NCI-H526 (cell line): ENCODE data around the gene FBF1.
"Not testable (repeated sequence)": the region's sequence is repeated elsewhere in the genome, so short reads cannot be mapped to it uniquely, and the experiment has no call there.

ENCODE experiments used
- DNase-seq, 2 experiments: peaks; one replicate each; lab custom pipeline; 2025; lab: John Stamatoyannopoulos, UW

Gene FBF1, protein sequence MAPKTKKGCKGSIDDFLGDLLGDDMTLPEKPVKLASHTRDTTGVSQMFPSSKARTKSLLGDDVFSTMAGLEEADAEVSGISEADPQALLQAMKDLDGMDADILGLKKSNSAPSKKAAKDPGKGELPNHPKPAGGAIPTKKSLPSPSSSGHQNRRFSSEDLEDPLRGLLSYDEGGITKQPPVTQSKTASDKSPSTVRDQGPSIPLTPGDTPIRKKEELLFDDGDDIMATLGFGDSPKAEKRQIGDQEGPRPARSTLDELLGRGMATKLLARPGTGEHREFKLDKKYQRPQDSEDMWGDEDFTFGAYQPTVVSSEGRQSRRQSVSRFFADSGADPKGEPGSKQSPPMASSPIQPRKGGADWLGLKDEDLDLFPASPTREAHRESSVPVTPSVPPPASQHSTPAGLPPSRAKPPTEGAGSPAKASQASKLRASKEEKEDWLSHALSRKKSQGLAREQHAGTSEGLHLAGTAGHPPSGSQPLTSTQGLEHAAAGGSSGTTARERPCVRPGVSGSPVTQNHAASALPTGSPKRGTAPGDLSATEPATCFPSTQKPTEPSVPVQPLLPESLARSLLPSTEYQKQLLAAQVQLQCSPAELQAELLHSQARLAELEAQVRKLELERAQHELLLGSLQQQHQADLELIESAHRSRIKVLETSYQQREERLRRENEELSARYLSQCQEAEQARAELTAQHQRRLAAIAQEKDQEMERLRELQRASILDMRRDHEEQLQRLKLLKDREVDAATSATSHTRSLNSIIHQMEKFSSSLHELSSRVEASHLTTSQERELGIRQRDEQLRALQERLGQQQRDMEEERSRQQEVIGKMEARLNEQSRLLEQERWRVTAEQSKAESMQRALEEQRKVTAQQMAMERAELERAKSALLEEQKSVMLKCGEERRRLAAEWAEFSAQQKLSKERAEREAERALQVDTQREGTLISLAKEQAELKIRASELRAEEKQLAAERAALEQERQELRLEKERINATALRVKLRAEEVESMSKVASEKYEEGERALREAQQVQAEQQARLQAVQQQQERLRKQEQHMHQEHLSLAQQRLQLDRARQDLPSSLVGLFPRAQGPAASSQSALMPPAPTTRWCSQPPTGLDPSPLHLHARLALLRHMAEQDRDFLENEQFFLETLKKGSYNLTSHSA

DNA sequence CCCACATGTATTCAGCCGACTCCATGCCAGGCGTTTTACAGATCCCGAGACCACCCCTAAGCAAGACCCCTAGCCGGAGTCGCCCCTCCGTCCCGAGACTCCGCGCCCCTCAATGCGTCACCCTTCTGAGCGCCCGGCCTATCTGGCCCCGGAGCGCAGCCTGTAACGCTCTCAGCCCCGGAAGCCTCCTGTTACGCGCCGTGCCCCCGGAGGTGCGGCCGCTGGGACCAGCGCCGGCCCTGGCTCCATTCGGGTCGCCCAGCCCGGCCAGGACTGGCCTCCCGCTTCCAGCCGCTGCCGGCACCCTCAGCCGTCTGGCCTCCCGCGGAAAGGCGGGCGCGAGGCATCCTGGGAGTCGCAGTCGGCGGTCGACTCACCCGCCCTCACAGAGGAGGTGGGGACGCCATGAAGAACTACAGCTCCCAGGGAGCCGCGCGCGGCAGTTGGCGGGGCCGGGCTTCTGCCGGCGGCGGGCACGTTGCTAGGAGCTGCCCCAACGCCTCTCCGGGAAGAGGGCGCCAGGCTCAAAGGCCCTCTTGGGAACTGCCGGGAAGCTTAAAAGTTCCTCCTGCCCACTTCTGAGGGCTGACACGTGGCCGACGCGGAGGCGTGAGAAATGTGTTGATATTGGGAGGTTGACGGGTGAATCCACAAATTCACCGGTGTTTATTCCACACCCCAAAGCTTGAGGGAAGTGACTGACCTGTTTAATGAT lies at the start of gene FBF1:
TSS of gene FBF1 (minus strand) at position 316 of the 715 bp plus-strand sequence. CDS start 2,893 bp downstream, outside the sequence.
- peak; percentile 87 to 98 for DNase-seq

DNA sequence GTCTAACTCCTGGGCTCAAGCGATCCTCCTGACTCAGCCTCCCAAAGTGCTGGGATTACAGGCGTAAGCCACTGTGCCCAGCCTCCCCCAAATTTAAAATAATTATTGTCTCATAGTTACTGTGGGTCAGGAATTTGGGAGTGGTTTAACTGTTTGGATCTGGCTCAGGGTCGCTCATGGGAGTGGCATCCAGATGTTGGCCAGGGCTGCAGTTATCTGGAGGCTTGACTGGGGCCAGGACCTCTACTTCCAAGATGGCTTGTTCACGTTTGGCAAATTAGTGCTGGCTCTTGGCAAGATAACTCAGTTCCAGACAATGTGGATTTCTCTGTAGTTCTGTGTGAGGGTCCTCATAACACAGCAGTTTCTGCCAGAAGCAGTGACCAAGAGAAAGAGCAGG lies 46.2 kb upstream of the FBF1 start:
- DNase-seq: no peak

DNA sequence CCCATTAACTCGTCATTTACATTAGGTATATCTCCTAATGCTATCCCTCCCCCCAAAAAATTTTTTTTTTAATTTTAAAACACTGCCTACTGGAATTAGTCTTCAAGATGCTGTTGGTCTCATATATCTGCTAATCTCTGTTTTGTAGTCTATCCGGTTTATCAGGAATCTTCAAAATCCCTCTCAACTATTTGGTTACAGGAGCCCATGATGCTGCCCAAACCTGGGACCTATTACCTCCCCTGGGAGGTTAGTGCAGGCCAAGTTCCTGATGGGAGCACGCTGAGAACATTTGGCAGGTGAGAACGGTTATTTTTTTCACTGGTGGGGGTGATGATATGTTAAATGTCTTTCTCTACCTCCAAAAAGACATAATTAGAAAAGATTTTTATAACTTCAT lies 45.1 kb upstream of the FBF1 start:
- DNase-seq: no peak

DNA sequence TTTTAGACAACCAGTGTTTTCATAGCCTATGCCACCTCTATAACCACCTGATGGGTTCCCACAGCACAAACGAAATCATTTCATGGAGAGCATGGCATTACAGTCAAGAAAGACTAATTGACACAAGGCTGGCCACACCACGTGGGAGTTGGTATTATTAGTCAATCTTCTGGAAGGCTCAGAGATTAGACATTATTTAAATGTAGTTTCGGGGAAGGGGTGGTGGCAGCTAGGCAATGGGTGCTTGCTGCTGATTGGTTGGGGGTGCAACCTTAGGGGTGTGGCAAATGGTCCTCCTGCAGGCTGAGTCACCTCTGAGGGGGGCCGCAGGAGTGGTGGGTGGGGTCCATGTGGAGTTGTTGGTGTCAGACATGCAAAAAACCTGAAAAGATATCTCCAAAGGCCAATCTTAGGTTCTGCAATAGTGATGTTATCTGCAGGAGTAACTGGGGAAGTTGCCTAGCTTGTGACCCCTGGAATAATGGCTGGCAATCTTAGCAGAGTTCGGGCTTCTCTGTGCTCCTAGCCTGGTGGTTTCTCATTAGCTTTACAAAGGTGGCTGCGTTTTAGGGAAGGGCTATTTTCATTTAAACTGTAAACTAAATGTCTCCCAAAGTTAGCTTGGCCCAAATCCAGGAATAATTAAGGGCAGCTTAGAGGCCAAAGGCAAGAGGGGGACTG lies 42.8 kb upstream of the FBF1 start:
- no peak for DNase-seq

DNA sequence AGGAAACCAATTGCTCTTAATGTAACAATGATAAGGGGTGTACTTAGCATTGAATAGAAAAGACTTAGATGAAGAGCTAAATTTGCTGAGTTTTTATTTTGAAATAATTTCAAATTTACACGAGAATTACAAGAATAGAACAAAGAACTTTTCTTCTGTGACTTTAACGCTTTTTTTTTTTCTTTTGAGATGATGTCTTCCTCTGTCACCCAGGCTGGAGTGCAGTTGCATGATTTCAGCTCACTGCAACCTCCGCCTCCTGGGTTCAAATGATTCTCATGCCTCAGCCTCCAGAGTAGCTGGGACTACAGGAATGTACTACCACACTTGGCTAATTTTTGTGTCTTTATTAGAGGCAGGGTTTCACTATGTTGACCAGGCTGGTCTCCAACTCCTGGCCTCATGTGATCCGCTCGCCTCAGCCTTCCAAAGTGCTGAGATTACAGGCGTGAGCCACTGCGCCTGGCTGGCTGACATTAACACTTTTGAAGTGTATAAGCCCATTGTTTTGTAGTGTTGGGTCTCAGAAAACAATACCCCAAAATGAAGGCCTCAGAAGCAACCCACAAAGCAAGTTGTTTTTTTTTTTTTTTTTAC lies 40.3 kb upstream of the FBF1 start:
- DNase-seq: no peak

DNA sequence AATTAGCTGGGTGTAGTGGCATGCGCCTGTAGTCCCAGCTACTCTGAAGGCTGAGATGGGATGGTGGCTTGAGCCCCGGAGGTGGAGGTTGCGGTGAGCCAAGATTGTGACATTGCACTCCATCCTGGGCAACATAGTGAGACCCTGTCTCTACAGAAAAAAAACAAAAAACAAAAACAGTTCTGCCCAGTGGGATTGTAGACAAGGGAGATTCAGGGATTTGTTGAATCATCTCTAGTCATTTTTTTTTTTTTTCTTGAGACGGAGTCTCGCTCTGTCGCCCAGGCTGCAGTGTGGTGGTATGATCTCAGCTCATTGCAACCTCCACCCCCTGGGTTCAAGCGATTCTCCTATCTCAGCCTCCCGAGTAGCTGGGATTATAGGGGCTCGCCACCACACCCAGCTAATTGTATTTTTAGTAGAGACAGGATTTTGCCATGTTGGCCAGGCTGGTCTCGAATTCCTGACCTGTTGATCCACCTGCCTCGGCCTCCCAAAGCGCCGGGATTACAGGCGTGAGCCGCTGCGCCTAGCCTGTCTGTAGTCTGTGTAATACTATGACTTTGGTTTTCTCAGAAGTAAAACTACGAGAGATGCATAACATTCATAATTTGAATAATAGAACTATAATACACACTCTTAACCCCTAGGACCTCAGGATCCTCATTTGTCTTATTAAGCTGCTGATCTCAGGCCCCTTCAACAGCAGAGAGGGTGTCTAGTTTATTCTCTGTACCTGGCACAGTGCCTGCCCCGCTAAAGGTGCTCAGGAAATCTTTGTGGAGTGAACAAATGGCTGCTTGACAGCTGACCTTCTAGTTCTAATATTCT lies 39.6 kb upstream of the FBF1 start:
- no peak for DNase-seq

DNA sequence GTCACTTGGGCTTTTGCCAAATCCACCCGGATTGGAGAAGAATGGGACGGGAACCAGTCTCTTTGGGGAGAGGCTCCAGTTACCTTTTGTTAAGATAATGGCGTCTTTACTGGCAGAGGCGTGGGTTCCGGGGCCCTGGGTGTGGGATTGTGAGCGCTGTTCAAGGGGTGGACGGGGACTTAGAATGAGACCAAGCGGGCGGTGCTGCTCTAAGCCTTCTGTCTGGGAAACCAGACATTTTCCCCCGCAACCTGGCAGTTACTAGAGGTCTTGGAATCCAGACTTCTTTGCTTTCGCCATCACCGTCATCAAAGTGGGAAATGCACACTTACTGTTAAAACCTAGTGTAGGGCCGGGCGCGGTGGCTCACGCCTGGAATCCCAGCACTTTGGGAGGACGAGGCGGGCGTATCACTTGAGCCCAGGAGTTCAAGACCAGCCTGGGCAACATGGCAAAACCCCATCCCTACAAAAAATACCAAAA lies 38.9 kb upstream of the FBF1 start:
- no peak for DNase-seq

DNA sequence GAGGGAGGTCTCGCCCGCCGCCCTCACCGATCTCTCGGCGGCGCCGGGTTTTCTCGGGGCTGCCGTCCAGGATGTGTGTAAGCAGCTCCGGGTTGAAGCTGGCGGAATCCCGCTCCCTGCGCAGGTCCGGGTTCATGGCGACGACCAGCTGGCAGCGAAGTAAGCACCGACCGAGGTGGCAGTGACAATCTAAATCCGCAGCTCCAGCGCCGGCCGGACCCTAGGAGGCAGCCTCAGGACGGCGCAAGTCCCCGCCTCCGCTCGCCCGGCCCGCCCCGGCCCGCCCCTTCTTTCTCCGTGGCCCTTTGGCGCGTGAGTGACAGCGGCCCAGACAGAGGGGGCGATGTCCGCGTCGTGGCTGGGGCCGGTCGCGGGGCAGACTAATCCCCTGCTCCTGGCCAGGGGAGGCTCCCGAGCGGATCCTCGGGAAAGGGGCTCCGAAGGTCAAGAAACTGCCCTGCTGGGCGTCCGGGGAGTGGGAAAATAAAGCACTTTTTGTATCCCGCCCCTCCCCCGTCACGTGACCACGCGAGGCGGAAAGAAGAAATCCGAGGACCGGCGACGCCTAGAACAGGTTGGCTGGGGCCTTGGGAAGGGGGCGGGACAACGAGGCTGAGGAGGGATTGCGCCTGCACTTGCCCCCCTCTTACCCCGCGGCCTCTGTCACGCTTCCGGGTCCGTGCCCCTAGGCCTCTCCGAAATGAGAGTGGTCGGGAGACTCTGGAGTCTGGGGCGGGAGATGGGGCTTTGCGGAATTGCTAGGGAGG lies 38.3 kb upstream of the FBF1 start, which contains the start of the genes ACOX1 and TEN1:
TSS of gene ACOX1 (minus strand) at position 229 of the 767 bp plus-strand sequence. CDS start at position 136, 93 bp downstream.
TSS of gene TEN1 (plus strand) at position 303 of the 767 bp plus-strand sequence. CDS start 6,953 bp downstream, outside the sequence.
- DNase-seq: peak; percentile 95 to 99

DNA sequence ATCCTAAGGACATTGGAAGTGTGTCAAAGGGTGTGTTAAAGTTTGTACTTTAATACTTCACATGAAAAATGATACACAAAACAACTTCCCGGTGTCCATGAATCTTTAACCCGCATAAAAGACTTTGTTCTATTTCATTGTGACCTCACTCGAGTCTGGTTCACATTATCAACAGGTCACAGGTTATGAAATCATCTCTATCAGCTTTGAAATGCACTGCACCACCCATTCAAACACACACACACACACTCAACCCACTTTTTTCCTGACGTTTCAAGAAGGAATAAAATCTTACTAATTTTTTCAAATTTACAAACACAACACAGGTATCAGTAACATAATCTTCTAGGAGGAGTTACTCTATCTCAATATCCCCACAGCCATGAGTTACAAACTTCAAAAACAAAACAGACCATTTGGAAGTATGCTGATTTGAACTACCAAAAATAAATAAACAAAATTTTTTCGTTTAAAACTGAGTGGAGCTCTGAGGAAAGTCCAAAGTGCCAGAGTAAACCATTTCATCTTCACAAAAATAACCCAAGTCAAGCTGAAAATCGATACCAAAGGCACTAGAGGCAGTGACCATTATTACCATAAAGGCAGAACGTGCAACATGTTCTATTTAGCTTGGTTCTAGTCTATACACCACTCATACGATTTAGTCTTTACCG lies 35.5 kb upstream of the FBF1 start:
- DNase-seq: no peak

DNA sequence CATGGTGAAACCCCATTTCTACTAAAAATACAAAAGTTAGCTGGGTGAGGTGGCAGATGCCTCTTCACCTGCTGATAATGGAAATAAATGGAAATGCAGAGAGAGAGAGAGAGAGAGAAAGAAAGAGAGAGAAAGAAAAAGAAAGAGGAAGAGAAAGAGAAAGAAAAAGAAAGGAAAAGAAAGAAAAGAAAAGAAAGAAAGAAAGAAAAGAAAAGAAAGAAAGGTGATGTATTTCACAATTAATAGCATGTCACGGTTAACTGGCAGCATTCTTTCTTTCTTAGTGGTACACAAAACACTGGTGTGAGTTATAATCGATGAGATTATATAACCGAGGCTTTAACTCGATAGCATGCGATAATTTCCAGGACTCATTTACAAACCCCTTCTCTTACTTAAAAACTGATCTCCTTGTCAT lies 34.9 kb upstream of the FBF1 start:
- no peak for DNase-seq

DNA sequence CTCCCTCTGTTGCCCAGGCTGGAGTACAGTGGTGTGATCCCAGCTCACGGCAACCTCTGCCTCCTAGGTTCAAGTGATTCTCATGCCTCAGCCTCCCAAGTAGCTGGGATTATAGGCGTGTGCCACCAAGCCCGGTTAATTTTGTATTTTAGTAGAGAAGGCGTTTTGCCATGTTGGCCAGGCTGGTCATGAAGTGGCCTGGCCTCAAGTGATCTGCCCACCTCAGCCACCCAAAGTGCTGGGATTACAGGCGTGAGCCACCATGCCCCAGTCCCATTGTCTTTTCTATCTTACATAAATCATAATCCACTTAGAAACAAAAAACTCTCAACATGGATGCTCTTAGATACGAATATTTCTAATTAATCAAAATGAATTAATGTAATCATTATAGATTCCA lies 34.3 kb upstream of the FBF1 start:
- DNase-seq: not testable (repeated sequence)

DNA sequence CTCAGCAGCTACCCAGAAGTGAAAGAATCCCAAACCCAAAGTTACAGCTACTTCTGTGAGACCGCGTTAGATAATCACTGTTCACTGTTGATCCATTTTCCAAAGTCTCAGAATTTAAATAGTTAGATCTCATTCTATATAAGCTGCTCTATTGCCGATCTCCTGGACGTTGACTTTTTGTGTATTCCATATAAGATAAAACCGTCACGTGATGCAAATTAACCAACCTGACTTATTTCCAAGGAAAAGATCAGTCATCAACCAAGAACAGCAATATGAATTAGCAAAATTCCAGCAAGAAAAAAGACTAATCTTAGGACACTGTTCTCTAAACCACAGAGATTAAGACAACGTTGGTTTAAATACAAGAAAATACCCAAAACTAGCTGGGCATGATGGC lies 29.8 kb upstream of the FBF1 start:
- DNase-seq: no peak

DNA sequence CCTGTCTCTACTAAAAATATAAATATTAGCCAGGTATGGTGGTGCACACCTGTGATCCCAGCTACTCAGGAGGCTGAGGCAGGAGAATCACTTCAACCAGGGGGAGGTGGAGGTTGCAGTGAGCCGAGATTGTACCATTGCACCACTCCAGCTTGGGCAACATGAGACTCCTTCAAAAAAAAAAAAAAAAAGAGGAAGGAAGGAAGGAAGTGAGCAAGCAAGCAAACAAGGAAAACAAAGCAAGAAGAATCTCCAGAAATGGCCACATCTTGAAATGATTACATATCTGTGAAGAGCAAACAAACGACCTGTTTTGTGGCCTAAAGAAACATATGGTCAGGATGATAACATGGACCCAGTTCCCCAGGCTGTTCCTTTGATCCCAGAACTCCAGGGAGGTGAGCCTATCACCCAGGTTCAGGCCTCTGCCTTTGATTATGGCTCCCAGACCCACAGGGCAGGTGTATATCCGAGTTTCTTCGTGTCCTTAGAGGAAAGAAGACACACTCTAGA lies 29.2 kb upstream of the FBF1 start:
- no peak for DNase-seq

DNA sequence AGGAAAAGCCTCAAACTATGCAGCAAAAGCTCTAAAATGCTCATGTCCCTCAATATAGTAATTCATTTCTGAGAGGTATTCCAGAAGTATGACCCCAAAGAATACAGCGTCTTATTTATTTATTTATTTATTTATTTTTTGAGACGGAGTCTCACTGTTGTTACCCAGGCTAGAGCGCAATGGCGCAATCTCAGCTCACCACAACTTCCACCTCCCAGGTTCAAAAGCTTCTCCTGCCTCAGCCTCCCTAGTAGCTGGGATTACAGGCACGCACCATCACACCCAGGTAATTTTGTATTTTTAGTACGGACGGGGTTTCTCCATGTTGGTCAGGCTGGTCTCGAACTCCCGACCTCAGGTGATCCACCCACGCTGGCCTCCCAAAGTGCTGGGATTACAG lies 28.2 kb upstream of the FBF1 start:
- not testable (repeated sequence) for DNase-seq

DNA sequence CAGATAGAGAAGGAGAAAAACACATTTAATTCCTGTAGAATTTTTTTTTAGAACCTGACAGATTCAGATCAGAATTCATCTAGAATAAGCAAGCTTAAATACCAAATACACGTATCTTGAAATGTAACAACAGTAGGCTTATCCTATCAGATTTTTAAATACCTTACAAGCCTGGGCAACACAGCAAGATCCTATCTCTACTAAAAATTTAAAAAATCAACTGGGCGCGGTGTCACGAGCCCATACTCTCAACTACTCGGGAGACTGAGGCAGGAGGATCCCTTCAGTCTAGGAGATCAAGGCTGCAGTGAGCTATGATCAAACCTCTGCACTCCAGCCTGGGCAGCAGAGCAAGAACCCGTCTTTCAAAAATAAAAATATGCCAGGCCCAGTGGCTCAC lies 24.6 kb upstream of the FBF1 start:
- no peak for DNase-seq

DNA sequence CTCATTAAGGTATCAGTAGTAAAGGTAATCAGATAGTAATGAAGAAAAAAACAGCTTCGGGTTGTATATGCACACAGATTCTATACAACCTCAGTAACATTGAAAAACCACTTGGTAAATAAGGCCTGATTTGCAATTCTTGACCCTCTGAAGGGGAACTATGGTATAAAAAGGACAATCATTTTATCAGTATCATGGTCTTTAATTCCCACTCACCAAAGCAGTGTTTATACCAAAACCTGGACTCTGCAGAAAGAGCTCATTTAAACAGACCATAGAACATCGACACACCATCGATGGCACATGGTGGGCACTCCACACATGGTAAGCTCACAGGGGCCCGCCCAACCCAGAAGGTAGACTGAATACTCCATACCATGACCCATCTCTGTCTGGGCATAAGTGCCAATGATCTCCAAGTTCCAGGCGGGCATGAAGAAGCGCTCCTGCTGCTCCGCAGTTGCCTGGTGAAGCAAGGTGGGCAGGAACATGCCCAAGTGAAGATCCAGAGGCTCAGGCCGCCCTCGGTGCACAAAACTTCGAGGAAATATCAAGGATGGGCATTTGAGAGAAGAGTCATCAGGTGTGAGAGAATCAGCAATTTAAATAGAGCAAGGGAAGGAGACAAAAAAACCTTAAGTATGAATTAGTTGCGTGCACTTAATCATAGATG lies 19.1 kb upstream of the FBF1 start:
- DNase-seq: no peak
